Peyer's patch (tissue), 4 donors: ENCODE measurements around the gene UVRAG.

Experiments
- CTCF ChIP-seq, 6 experiments: fragments of 450-650 bp in 4 of 6; fragments of 200-600 bp in 2 of 6; sonication (generic) in 1 of 6; IDR thresholded peaks; one replicate each; pipeline ENCODE4 v1.5.1; 2017 to 2019; ENCODE audit warnings: antibody characterized with exemption in 6 of 6, mild to moderate bottlenecking in 3 of 6, moderate library complexity in 1 of 6
- POLR2A ChIP-seq, 2 donors: fragments of 450-650 bp; IDR thresholded peaks; one replicate each; pipeline ENCODE4 v1.5.1; 2017; ENCODE audit warnings: antibody characterized with exemption in 2 of 2, mild to moderate bottlenecking in 2 of 2, moderate library complexity in 2 of 2

GRCh38 chr11:75768909-75769771, 45.9 kb upstream of the UVRAG start:
- TF ChIP-seq CTCF (IDR thresholded peaks at IDR 0.05) (no peak), POLR2A (IDR thresholded peaks at IDR 0.05) (no peak)
